Measurements from ENCODE around the gene BTBD18. TPM values are rescaled to one million over a fixed set of nuclear protein-coding genes. Genes with fewer than 3 reads are reported as not detected.
A peak's percentile ranks its signal among the peaks of the same experiment; 100 is the strongest.

The BTBD18 gene
- total and polyA plus RNA-seq, 2 of the 13 experiments (the other 11 are each of a cell fraction or from before 2014, with no cell fraction given) = not detected

DNA sequence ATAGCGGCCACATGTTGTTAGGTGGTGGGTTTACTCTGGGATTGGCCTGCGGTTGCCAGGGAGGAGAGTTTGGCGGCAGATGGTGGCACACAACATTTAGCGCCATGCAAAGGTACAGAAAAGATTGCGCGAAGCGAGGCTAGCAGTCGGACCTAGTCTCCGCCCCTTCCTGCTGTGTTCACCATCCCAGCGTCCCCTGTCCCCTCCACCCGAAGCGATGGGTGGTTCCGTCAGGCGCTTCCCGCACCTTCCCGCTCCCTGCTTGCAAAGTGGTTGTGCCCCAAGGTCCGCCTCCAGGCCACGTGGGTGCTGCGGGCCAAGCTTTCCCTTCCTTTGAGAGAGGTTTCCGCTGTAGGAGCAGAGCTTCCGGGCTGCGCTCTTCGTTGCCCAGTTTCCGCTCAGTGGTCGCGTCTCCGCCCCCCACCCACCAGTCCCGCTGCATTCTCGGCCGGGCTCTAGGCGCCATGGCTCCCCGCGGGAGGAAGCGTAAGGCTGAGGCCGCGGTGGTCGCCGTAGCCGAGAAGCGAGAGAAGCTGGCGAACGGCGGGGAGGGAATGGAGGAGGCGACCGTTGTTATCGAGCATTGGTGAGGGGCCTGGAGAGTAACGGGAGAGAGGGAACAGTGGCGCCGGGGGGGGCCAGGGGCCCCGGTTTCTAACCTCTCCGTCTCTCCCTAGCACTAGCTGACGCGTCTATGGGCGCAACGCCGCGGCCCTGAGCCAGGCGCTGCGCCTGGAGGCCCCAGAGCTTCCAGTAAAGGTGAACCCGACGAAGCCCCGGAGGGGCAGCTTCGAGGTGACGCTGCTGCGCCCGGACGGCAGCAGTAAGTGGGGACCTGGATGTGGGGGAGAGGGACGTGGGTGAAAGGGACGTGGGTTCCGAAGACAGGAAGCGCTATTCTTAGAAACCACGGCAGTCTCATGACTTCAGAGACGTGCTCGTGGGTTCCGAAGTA is 10.2 kb downstream of the BTBD18 start, which contains the start of gene SELENOH (continued):
- TF ChIP-seq ZBTB4 (CRISPR knock-in tag; IDR thresholded peaks at IDR 0.05; ENCODE audit: borderline replicate concordance) = no peak; the same call in 1 of the 2 replicates
- peak; percentile 25; the same call in 1 of the 2 replicates for TF ChIP-seq FOXO1 (CRISPR knock-in tag; IDR thresholded peaks at IDR 0.05)
- TF ChIP-seq HDAC2 (CRISPR knock-in tag; IDR thresholded peaks at IDR 0.05) = peak; percentile 80
- peak; percentile 65; the same call in 1 of the 2 replicates for TF ChIP-seq ATF2 (CRISPR knock-in tag; IDR thresholded peaks at IDR 0.05)
- 0 out of 2 replicates have a peak, but pooled peaks have one; percentile 44 for TF ChIP-seq ARNTL (CRISPR knock-in tag; IDR thresholded peaks at IDR 0.05)
- TF ChIP-seq PAX8 (CRISPR knock-in tag; IDR thresholded peaks at IDR 0.05; ENCODE audit: borderline replicate concordance) = no peak
- peak; percentile 39 for TF ChIP-seq FOXP4 (CRISPR knock-in tag; IDR thresholded peaks at IDR 0.05)
- no peak for TF ChIP-seq CAMTA2 (CRISPR knock-in tag; IDR thresholded peaks at IDR 0.05; ENCODE audit: borderline replicate concordance)
- no peak for TF ChIP-seq ZNF383 (CRISPR knock-in tag; IDR thresholded peaks at IDR 0.05; ENCODE audit: borderline replicate concordance)
- TF ChIP-seq, protein P1, sequence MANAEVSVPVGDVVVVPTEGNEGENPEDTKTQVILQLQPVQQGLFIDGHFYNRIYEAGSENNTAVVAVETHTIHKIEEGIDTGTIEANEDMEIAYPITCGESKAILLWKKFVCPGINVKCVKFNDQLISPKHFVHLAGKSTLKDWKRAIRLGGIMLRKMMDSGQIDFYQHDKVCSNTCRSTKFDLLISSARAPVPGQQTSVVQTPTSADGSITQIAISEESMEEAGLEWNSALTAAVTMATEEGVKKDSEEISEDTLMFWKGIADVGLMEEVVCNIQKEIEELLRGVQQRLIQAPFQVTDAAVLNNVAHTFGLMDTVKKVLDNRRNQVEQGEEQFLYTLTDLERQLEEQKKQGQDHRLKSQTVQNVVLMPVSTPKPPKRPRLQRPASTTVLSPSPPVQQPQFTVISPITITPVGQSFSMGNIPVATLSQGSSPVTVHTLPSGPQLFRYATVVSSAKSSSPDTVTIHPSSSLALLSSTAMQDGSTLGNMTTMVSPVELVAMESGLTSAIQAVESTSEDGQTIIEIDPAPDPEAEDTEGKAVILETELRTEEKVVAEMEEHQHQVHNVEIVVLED (CRISPR knock-in tag; IDR thresholded peaks at IDR 0.05; ENCODE audit: borderline replicate concordance) = peak; percentile 76; the same call in 1 of the 2 replicates
- peak; percentile 64; the same call in 1 of the 2 replicates for TF ChIP-seq SP4 (CRISPR knock-in tag; IDR thresholded peaks at IDR 0.05)
- 0 out of 2 replicates have a peak, but pooled peaks have one; percentile 9 for TF ChIP-seq ZNF770 (CRISPR knock-in tag; IDR thresholded peaks at IDR 0.05)
- TF ChIP-seq NRL (CRISPR knock-in tag; IDR thresholded peaks at IDR 0.05; ENCODE audit: borderline replicate concordance) = peak; percentile 44; the same call in 1 of the 2 replicates
- TF ChIP-seq ZFP90 (CRISPR knock-in tag; IDR thresholded peaks at IDR 0.05; ENCODE audit: borderline replicate concordance) = no peak

Measured in HepG2 (cell line).